Mesothelial cell of epicardium (in vitro differentiated cells): ENCODE data around the gene TMEM30B. TPM values are rescaled to one million over a fixed set of nuclear protein-coding genes. Genes with fewer than 3 reads are reported as not detected.

Experiments used
- DNase-seq, 2 experiments: peaks; one replicate each; pipeline ENCODE4 v3.0.0; 2021; ENCODE audit warnings: low spot score in 2 of 2; ENCODE audit not compliant: unreplicated experiment in 2 of 2
- H3K27ac Mint-ChIP-seq: 2 replicates; pipeline ENCODE4 v1.8.0; 2021; ENCODE audit warnings: mixed read lengths
- H3K27me3 Mint-ChIP-seq: 2 replicates; pipeline ENCODE4 v1.8.0; 2021; ENCODE audit warnings: low read depth, mixed read lengths
- H3K36me3 Mint-ChIP-seq: 2 replicates; pipeline ENCODE4 v1.8.0; 2021; ENCODE audit warnings: mixed read lengths
- H3K4me1 Mint-ChIP-seq: 2 replicates; pipeline ENCODE4 v1.8.0; 2021; ENCODE audit warnings: mixed read lengths
- H3K4me3 Mint-ChIP-seq: 2 replicates; pipeline ENCODE4 v1.8.0; 2021; ENCODE audit warnings: mild to moderate bottlenecking, moderate library complexity, mixed read lengths
- H3K9me3 Mint-ChIP-seq: 2 replicates; pipeline ENCODE4 v1.8.0; 2021; ENCODE audit warnings: mixed read lengths
- total RNA-seq: library from RNA; stranded (reverse); gene quantifications from 3 replicates; pipeline ENCODE4 v1.2.1, GENCODE V29; 2021
- TF ChIP-seq, protein P1 (sequence below): fragments of 200-600 bp; sonication (generic); IDR thresholded peaks from one replicate; pipeline ENCODE4 v1.5.0; 2021; ENCODE audit warnings: antibody characterized with exemption; ENCODE audit not compliant: unreplicated experiment

Gene TMEM30B
- total RNA-seq, 1 donor from 2014 or later = 11.2 TPM

DNA sequence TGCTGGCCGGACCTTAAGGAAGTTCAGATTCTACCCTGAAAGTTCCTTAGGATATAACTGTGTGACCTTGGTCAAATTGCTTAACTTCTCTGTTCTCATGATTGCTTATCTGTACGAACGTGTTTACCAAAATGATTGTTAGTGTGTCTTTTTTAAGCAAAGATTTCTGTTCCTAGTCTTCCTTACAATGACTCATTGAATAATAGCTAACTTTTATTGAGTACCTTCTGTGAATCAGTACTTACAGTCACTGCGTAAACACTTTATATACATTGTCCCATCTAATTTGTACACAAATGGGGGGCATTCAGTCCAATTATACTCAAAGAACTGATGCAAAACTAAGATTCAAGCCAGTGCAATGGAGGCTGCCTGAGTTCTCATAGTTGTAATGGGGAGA lies 4.2 kb upstream of the TMEM30B start:
- peaks cover 22% of the 10 kb centered on the region for H3K27me3 Mint-ChIP-seq
- no peaks in the 10 kb centered on the region for H3K36me3 Mint-ChIP-seq
- TF ChIP-seq, protein P1, sequence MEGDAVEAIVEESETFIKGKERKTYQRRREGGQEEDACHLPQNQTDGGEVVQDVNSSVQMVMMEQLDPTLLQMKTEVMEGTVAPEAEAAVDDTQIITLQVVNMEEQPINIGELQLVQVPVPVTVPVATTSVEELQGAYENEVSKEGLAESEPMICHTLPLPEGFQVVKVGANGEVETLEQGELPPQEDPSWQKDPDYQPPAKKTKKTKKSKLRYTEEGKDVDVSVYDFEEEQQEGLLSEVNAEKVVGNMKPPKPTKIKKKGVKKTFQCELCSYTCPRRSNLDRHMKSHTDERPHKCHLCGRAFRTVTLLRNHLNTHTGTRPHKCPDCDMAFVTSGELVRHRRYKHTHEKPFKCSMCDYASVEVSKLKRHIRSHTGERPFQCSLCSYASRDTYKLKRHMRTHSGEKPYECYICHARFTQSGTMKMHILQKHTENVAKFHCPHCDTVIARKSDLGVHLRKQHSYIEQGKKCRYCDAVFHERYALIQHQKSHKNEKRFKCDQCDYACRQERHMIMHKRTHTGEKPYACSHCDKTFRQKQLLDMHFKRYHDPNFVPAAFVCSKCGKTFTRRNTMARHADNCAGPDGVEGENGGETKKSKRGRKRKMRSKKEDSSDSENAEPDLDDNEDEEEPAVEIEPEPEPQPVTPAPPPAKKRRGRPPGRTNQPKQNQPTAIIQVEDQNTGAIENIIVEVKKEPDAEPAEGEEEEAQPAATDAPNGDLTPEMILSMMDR = no peak
- peaks cover 7% of the 10 kb centered on the region for H3K4me1 Mint-ChIP-seq
- no peak overlapping the region for H3K4me3 Mint-ChIP-seq
- no peak for DNase-seq
- no peaks in the 10 kb centered on the region for H3K9me3 Mint-ChIP-seq
- H3K27ac Mint-ChIP-seq = no peak overlapping the region

DNA sequence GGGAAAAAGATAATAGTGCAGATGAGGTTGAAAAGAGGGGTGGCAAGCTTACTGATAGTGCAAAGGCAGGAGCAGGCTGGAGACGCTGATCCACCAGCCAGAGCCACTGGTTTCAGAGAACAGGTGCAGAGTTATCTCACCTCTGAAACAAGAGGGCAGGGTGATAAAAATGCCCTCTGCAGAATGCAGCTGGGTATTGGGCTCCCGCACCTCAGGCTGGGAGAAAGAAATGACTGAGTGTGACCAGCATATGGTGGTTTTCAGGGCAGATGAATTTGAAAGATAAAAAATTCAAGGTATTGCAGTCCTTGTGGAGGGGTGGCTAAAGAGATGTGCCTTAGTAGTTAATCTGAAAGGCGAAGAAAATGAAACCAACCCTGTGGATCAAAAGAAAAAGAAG lies 2.9 kb upstream of the TMEM30B start:
- no peak overlapping the region for H3K4me3 Mint-ChIP-seq

DNA sequence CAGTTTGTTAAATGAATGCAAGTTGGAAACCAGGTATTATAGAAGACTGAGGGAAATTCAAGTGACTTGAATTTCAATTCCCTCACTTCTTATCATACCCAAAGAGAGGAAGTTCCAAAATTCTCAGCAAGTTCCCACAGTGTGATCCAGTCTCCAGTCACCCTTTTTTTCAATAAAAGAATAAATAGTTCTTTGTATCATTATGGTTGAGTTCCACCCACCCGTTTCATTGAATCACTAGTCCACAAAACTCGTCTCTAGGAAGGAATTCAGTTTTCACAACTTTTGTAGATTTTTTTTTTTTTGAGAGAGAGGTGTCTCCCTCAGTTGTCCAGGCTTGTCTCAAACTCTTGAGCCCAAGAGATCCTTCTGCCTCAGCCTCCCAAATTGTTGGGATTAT lies 1.6 kb upstream of the TMEM30B start:
- Mint-ChIP-seq H3K27me3 (peaks cover 39% of the 10 kb centered on the region), H3K9me3 (no peaks in the 10 kb centered on the region), H3K36me3 (no peaks in the 10 kb centered on the region), H3K4me3 (no peak overlapping the region), H3K27ac (no peak overlapping the region), H3K4me1 (peaks cover 22% of the 10 kb centered on the region)
- TF ChIP-seq, protein P1 = no peak
- no peak for DNase-seq

More for the DNA sequence above, 2.9 kb upstream of the TMEM30B start:
- Mint-ChIP-seq H3K36me3 (no peaks in the 10 kb centered on the region), H3K27ac (no peak overlapping the region), H3K9me3 (no peaks in the 10 kb centered on the region), H3K27me3 (peaks cover 35% of the 10 kb centered on the region), H3K4me1 (peaks cover 19% of the 10 kb centered on the region)
- TF ChIP-seq, protein P1 = no peak
- no peak for DNase-seq

DNA sequence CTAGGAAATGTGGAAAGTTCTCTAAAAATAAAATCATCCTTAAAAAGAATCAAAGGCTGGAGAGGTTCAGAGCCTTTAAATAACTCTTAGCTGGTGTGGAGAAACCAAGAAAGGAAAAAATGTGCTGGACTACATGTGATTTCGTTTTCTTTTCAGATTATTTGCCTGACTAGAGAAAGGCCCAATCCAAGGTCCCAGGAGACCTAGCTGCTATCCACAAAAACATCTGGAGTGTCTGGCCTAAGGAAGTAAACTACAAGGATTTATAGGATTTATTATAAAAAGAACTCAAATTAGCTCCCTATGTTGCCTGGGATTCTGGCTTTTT lies 774 bp upstream of the TMEM30B start:
- Mint-ChIP-seq H3K9me3 (no peaks in the 10 kb centered on the region), H3K36me3 (no peaks in the 10 kb centered on the region), H3K27me3 (peaks cover 41% of the 10 kb centered on the region), H3K27ac (peak overlapping the region; percentile 90), H3K4me1 (peaks cover 23% of the 10 kb centered on the region), H3K4me3 (peak overlapping the region; percentile 82)
- TF ChIP-seq, protein P1 = no peak
- no peak for DNase-seq

DNA sequence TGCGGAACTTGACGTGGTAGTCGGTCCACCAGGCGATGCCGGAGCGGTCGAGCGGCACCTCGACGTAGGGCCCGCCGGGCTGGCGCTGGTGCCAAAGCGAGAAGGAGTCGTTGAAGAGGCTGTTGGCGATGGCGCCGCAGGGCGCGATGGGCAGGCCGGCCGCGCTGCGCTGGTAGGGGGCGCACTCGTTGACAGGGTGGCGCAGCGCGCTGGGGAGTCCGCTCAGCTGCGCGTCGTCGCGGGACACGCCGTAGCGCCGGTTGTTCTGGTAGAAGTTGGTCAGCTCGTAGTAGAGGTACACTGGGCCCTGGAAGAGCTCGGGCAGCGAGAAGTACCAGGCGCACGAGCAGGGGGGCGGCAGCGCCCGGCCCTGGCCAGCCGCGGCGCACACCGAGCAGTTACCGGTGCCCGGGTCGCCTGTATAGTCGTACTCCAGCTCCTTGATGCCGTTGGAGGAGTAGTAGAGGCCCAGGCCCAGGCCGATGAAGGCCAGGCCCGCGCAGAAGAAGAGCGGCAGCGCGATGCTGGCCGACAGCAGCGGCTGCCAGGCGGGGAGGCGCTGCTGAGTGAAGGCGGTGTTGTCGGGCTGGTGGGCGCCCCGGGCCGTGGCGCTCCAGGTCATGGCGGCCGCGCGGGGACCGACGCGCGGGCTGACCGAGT lies 482 bp downstream of the TMEM30B start:
- peak overlapping the region; percentile 90 for H3K27ac Mint-ChIP-seq
- no peaks in the 10 kb centered on the region for H3K9me3 Mint-ChIP-seq
- TF ChIP-seq, protein P1 = peak; percentile 52
- DNase-seq = peak; percentile 56 to 78
- H3K4me3 Mint-ChIP-seq = peak overlapping the region; percentile 81
- H3K4me1 Mint-ChIP-seq = peaks cover 19% of the 10 kb centered on the region
- no peaks in the 10 kb centered on the region for H3K36me3 Mint-ChIP-seq
- H3K27me3 Mint-ChIP-seq = peaks cover 43% of the 10 kb centered on the region
